SK-N-SH (cell line): Measurements from ENCODE around the gene NPAS3.

ENCODE experiments used
- CHD2 ChIP-seq: fragments of 150-350 bp; IDR thresholded peaks from 2 replicates; pipeline ENCODE4 v1.6.1; 2018; ENCODE audit warnings: low read length; ENCODE audit not compliant: partially characterized antibody
- CTCF ChIP-seq: fragments of 200-600 bp; sonication (generic); IDR thresholded peaks from 2 replicates; pipeline ENCODE4 v1.6.1; 2017; ENCODE audit warnings: antibody characterized with exemption, mild to moderate bottlenecking, moderate library complexity
- EP300 ChIP-seq, 2 experiments: IDR thresholded peaks; 2 replicates each; pipeline versions ENCODE4 v1.4.0 to v1.6.1; 2012; ENCODE audit warnings: borderline replicate concordance in 1 of 2, low read depth in 1 of 2, low read length in 1 of 2
- GATA2 ChIP-seq: sonication (generic); formaldehyde crosslinking; IDR thresholded peaks from 2 replicates; pipeline ENCODE4 v1.5.0; 2020; ENCODE audit warnings: mild to moderate bottlenecking, missing genetic modification reagents
- POLR2AphosphoS5 ChIP-seq: IDR thresholded peaks from 2 replicates; pipeline ENCODE4 v1.6.1; 2012; ENCODE audit warnings: low read depth, low read length
- RXRA ChIP-seq: IDR thresholded peaks from 2 replicates; pipeline ENCODE4 v1.4.0; 2012; ENCODE audit warnings: low read depth, mild to moderate bottlenecking, borderline replicate concordance
- ZBTB33 ChIP-seq: IDR thresholded peaks from 2 replicates; pipeline ENCODE4 v1.4.0; 2012; ENCODE audit warnings: low read depth, borderline replicate concordance

DNA sequence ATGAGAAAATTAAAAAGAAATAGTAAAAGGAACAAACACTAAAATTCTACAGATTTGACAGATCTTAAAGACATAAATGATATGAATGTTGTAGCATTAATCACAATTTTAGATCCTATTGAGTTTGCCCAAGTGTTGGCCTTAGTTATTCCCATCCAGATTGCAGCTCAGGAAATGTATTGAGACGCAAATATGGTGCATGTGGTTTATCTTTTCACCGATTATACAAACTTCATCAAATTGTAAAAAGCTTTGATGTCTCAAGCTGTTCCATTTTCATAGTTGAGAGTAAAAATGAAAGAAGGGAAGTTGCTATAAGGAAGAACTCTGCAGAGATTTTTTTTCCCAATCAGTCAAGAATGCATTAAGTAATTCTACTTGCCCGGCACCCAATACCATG, 683.8 kb downstream of the NPAS3 start:
- no peak for TF ChIP-seq CTCF
- TF ChIP-seq POLR2AphosphoS5 = no peak
- TF ChIP-seq CHD2 = no peak
- TF ChIP-seq ZBTB33 = no peak
- no peak for TF ChIP-seq RXRA
- TF ChIP-seq GATA2 (CRISPR knock-in tag) = no peak
- TF ChIP-seq EP300 (IDR thresholded peaks at IDR 0.05; ENCODE audit: borderline replicate concordance in 1 of 2, low read depth in 1 of 2, low read length in 1 of 2) = no peak
